GM19025 (cell line): ENCODE measurements around the gene KCNN3.

ENCODE experiments used
- ATAC-seq: cut with Tn5 transposase; IDR thresholded peaks from one replicate; pipeline ENCODE4 v1.9.1; 2021; ENCODE audit warnings: mild to moderate bottlenecking, low read depth, moderate library complexity; ENCODE audit not compliant: unreplicated experiment

Gene KCNN3

GRCh38 chr1:154756793-154757548 lies 113.1 kb downstream of the KCNN3 start:
- no peak for ATAC-seq

GRCh38 chr1:154755858-154756730 lies 114.0 kb downstream of the KCNN3 start:
- ATAC-seq: no peak

DNA sequence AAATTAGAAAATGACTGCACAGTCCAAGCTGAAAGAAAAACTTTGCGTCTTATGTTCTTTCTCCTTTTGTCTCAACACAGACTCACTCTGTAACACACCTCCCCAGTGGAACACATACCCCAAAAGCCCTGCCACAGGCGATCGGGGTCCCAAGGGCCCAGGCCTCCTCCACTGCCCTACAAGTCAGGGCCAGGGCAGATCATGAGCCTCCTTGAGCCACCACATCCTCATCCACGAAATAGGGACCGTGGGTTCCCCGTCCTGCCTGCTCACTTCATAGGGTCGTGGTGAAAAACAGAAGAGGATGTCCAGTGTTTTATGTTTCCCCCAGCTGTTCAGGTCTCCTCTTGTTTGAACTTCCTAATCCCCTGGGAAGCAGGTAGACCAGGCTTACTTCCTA lies 116.7 kb downstream of the KCNN3 start:
- ATAC-seq: no peak

DNA sequence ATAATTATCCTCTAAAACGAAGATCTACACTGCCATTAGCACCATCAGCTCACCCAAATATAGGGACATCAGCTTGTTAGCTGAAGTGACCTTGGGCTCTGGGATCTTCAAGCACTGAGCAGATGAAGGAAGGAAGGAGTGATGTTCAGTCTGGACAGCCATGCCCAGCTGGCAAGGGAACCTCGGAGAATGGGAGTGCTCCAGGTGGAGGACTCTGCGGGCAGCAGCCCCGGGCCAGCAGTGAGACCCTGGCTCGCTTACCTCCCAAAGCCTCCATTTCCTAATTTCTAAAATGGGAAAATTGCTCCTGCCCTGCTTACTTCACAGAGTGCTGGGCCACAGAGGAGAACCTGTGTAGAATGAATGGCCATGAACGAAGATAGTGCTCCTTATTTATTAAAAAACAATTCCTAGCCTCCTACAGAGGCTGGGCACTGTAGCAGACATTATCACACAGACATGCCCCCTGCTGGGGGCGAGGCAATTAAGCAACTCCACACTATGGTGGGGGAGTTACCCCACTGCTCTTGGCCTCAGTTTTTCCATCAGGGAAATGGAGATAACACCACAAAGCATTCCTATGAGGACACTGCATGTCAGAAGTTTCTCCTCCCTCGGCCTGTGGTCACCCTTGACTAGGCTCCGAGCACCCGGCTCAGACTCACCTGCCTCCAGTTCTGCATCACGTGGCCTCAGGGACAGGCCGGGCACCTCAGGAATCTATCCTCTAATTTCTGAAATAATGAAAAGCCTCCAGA lies 117.6 kb downstream of the KCNN3 start:
- ATAC-seq: no peak

DNA sequence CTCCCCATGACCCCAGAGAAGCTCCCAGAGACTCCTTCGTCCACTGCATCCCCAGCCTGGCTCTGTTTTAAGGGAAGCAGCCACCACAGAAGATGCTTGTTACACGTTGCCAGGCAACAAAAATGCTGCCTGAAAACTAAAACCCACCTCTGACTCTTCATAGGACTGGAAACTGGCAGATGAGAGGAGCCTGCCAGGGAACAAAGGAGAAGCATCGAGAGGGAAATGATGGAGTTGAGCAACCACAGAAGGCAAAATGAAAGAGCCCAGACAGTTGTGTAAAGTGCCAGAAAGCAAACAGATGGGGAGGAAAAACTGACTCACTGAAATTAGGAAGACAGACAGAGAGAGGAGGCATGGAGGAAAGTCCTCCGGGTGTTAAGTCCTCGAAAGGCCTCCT lies 118.4 kb downstream of the KCNN3 start:
- no peak for ATAC-seq

- no peak for ATAC-seq
These were observed 119.1 kb downstream of the KCNN3 start for GRCh38 chr1:154750681-154751665.

DNA sequence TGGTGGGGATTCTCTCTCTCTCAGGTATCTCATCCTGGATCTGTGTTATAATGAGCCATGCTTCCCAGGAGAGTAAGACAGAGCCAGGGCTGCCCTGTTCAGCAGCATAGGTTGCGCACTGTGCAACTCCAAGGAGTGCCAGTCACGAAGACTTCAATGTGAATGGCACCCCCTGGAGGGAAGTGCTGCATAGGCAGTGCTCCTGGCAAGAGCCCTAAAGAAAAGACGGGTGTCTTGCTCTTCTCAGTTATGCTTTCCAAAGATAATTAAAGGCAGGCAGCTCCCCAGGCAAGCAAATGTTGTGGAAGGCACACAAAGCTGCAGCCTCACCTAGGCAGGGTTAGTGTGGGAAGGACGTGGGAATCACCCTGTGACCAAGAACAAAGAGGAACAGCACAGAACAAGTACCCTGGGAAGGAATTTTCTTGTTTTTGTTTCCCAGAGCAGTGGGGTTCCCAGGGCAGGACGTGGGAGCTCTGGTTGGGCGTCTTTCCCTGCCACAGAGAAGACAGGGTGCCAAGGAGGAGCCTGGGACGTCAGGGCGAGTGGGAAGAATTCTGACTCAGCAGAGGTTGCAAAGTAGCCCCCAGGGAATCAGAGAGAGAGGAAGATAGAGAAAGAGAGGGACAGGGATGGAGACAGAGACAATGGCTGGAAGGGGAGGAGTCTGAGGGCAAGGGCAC lies 120.9 kb downstream of the KCNN3 start:
- no peak for ATAC-seq

DNA sequence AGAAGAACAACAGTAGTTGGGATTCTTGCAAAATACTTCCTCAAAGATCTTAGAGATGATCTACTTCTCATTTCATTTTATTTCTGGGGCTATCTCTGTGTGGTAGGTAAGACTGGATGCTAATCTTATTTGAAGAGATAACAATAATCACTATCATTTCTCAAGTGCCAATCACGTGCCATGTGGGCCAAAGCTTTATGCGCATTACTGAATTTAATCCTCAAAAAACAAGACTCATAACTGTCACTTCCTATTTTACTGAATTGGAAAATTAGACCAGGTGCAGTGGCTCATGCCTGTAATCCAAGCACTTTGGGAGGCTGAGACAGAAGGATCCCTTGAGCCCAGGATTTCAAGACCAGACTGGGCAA lies 121.7 kb downstream of the KCNN3 start:
- no peak for ATAC-seq

- peak; percentile 45 for ATAC-seq
These were observed 122.2 kb downstream of the KCNN3 start for GRCh38 chr1:154747740-154748404.

DNA sequence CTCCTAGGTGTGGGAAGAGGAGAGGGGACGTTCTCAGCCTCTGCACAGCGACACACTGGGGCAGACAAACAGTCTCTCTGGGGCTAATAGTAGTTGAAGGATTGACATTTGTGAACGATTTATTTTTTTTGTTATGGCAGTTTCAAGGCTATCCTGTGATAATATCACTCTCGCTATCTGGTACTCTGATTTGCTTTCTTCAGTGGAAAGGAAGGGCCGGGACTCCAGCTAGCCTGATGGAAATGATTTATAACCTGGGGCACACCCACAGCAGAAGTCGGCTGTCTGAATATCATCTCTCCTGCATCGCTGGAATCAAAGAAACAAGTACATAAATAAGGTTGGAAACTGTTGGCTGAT lies 122.7 kb downstream of the KCNN3 start:
- ATAC-seq: no peak

DNA sequence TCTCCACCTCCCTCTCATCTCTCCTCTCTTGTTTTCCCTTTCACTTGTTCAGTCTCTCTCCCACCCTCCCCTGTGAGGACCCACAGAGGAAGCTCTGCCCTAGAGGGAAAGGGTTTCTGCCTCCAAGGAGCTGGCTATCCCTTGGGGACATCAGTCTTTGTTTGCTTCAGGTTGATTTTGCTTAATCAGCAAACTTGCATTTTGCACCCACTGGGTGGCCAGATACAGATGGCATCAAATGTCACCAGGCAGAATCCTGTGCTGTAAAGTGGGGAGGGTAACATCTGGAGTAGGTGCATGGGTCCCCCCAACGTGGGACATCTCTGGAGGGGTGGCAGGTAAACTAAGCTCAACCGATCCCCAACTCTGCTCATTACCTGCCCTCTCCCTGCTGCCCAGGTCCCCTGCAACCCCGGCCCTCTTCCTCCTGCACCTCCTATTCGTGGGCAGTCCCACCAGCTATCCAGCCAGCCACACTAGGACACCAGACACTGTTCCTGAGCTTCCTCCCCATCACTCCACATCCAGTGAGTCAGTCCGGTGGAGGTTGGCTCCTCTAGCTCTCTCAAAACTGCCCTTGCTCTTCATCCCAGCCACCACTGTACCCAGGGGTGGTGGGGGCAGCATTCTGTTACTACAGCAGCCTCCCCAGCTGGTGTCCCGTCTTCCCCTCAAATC lies 123.3 kb downstream of the KCNN3 start:
- ATAC-seq: no peak

- ATAC-seq: no peak
These were observed 124.2 kb downstream of the KCNN3 start for GRCh38 chr1:154745750-154746425.

GRCh38 chr1:154745286-154745731 lies 124.8 kb downstream of the KCNN3 start:
- ATAC-seq: no peak

- ATAC-seq: no peak
These were observed 125.6 kb downstream of the KCNN3 start for GRCh38 chr1:154744352-154745035.

- ATAC-seq: no peak
These were observed 126.5 kb downstream of the KCNN3 start for GRCh38 chr1:154743526-154744036.

DNA sequence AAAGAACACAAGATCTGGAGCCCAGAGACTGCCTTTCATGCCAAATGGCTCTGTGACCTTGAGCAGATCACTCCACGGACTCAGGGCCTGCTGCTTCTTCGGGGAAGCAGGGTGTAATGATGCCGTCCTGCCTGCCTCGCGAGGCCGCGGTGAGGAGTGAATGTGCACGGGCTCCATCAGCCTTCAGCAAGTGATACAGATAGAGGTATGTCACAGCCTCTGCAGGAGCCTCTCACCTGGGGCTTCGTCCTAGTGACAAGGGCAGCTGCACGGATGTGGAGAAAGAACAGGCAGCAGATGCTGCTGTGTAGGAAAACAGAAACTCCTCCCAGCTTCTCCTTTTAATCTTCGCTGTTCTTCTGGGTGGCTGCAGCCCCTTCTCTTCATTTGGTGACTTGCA lies 127.5 kb downstream of the KCNN3 start:
- no peak for ATAC-seq
